GM12891 (cell line): Measurements from ENCODE around the gene APLP1.
A peak's percentile ranks its signal among the peaks of the same experiment; 100 is the strongest.

Experiments used
- DNase-seq: peaks from one replicate; pipeline ENCODE4 v3.0.0; 2011; ENCODE audit warnings: low spot score; ENCODE audit not compliant: insufficient read length
- FAIRE-seq: peaks from 2 replicates; lab custom pipeline; 2011; peaks lifted over from hg19 to GRCh38; lab: Jason Lieb, UNC
- PAX5 ChIP-seq: IDR thresholded peaks from 2 replicates; pipeline ENCODE4 v1.6.1; 2011; ENCODE audit warnings: low read length, moderate library complexity, mild to moderate bottlenecking; ENCODE audit not compliant: insufficient read depth, severe bottlenecking
- POLR2A ChIP-seq: IDR thresholded peaks from 2 replicates; pipeline ENCODE4 v1.6.1; 2011; ENCODE audit warnings: low read depth, low read length, control low read depth
- POLR2AphosphoS5 ChIP-seq: IDR thresholded peaks from 2 replicates; pipeline ENCODE4 v1.6.1; 2011; ENCODE audit warnings: low read depth, low read length, control low read depth
- POU2F2 ChIP-seq: IDR thresholded peaks from 2 replicates; pipeline ENCODE4 v1.6.1; 2011; ENCODE audit warnings: low read depth, mild to moderate bottlenecking, control low read depth, low read length, moderate library complexity
- SPI1 ChIP-seq: IDR thresholded peaks from 2 replicates; pipeline ENCODE4 v1.6.1; 2011; ENCODE audit warnings: low read depth, low read length, control low read depth
- TAF1 ChIP-seq: IDR thresholded peaks from 2 replicates; pipeline ENCODE4 v1.6.1; 2011; ENCODE audit warnings: low read depth, low read length, control low read depth

Gene APLP1

GRCh38 chr19:35879068-35879467, 10.7 kb downstream of the APLP1 start:
- DNase-seq, result no peak
- TF ChIP-seq POLR2A (no peak), TAF1 (no peak), PAX5 (no peak), POU2F2 (no peak), SPI1 (no peak), POLR2AphosphoS5 (no peak)
- FAIRE-seq, result no peak

- TF ChIP-seq SPI1 (no peak), POLR2AphosphoS5 (no peak), TAF1 (no peak), PAX5 (no peak), POLR2A (no peak), POU2F2 (no peak)
- FAIRE-seq (peak; percentile 56), DNase-seq (peak; percentile 72)
These were observed 11.5 kb downstream of the APLP1 start for GRCh38 chr19:35879770-35880317.

- DNase-seq (no peak), FAIRE-seq (peak; percentile 26)
- TF ChIP-seq SPI1 (no peak), TAF1 (no peak), POLR2A (no peak), POLR2AphosphoS5 (no peak), PAX5 (no peak), POU2F2 (no peak)
These were observed 13.9 kb downstream of the APLP1 start for GRCh38 chr19:35882114-35882832.

GRCh38 chr19:35883882-35884281, 15.5 kb downstream of the APLP1 start:
- DNase-seq, result no peak
- TF ChIP-seq TAF1 (no peak), SPI1 (no peak), POU2F2 (no peak), POLR2A (peak; percentile 37; the same call in 1 of the 2 replicates), PAX5 (no peak), POLR2AphosphoS5 (peak; percentile 61)
- peak; percentile 35 for FAIRE-seq

- DNase-seq (no peak), FAIRE-seq (no peak)
- TF ChIP-seq SPI1, result no peak
- TF ChIP-seq POU2F2, result no peak
- TF ChIP-seq POLR2AphosphoS5, result peak; percentile 61; the same call in 1 of the 2 replicates
- peak; percentile 72 for TF ChIP-seq POLR2A
These were observed 16.9 kb downstream of the APLP1 start for GRCh38 chr19:35885225-35885738.

GRCh38 chr19:35885904-35886303, 17.5 kb downstream of the APLP1 start:
- no peak for TF ChIP-seq SPI1
- TF ChIP-seq PAX5, result no peak
- TF ChIP-seq TAF1, result no peak
- TF ChIP-seq POLR2A, result no peak
- no peak for TF ChIP-seq POU2F2
- no peak; the same call in 1 of the 2 replicates for TF ChIP-seq POLR2AphosphoS5
- FAIRE-seq (no peak), DNase-seq (no peak)

GRCh38 chr19:35887197-35887596, 18.8 kb downstream of the APLP1 start:
- FAIRE-seq (no peak), DNase-seq (no peak)
- TF ChIP-seq POU2F2 (peak; percentile 42; the same call in 1 of the 2 replicates), PAX5 (no peak), TAF1 (no peak), POLR2A (peak; percentile 56; the same call in 1 of the 2 replicates), POLR2AphosphoS5 (peak; percentile 67)

GRCh38 chr19:35888398-35888797, 20.0 kb downstream of the APLP1 start:
- TF ChIP-seq PAX5, result no peak
- no peak for TF ChIP-seq SPI1
- TF ChIP-seq POU2F2, result no peak
- no peak for TF ChIP-seq TAF1
- TF ChIP-seq POLR2AphosphoS5, result no peak
- no peak for TF ChIP-seq POLR2A
- DNase-seq (no peak), FAIRE-seq (no peak)

GRCh38 chr19:35889370-35890112, 21.2 kb downstream of the APLP1 start:
- FAIRE-seq, result no peak
- TF ChIP-seq SPI1, result no peak
- no peak for TF ChIP-seq POLR2AphosphoS5
- TF ChIP-seq POLR2A, result peak; percentile 1; the same call in 1 of the 2 replicates
- no peak for DNase-seq
